ENCODE measurements around the gene ZNF266.

DNA sequence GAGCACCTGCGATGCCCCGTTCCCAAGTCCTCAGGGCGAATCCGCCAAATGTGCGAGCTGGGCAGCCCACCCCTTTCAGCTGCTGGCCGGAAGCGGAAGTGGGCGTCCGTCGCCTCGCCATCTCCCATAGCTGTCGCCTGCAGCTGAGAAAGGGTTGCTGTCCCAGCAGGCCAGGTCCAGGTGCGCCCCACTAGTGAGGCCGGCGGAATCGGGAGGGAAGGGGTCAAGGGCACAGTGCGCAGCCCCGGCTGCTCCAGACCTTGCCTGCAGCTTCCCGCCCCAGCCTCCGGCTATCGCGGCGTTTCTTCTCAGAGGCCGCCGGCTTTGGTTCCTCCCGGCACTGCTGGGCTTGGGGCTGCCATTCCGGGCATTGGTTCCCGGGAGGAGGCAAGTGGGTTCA, 72.5 kb downstream of the ZNF266 start, which contains the start of gene ZNF177:
- no peak for TF ChIP-seq EZH2 (IDR thresholded peaks at IDR 0.05)
- no peak for TF ChIP-seq POLR2AphosphoS5 (IDR thresholded peaks at IDR 0.05; ENCODE audit: borderline replicate concordance, low read depth, low read length)
- TF ChIP-seq FOXP2 (optimal IDR thresholded peaks at IDR 0.05; ENCODE audit: control extremely low read depth, extremely low read length, insufficient read depth) = no peak

Measured in SK-N-MC (cell line).